Ascending aorta (tissue), 2 donors: ENCODE measurements around the gene PPM1E. TPM values are rescaled to one million over a fixed set of nuclear protein-coding genes. Genes with fewer than 3 reads are reported as not detected.

ENCODE experiments used
- DNase-seq, 2 donors: peaks; one replicate each; pipeline ENCODE4 v3.0.0-alpha.2; 2019; ENCODE audit warnings: low spot score in 2 of 2
- H3K27ac ChIP-seq, 2 donors: fragments of 200-600 bp; sonication (generic); one replicate each; pipeline ENCODE4 v1.5.1; 2016 to 2017; ENCODE audit warnings: mild to moderate bottlenecking in 1 of 2
- H3K27me3 ChIP-seq: fragments of 200-600 bp; sonication (generic); one replicate; pipeline ENCODE4 v1.5.1; 2017
- H3K36me3 ChIP-seq, 2 donors: fragments of 200-600 bp; sonication (generic); one replicate each; pipeline ENCODE4 v1.5.1; 2016
- H3K4me1 ChIP-seq, 2 donors: fragments of 200-600 bp; sonication (generic); one replicate each; pipeline ENCODE4 v1.5.1; 2016 to 2017; ENCODE audit warnings: mild to moderate bottlenecking in 1 of 2
- H3K4me3 ChIP-seq, 2 donors: fragments of 200-600 bp; sonication (generic); one replicate each; pipeline ENCODE4 v1.5.1; 2016 to 2017; ENCODE audit warnings: mild to moderate bottlenecking in 1 of 2
- H3K9me3 ChIP-seq, 2 donors: fragments of 200-600 bp; sonication (generic); one replicate each; pipeline ENCODE4 v1.5.1; 2016
- CTCF ChIP-seq, 3 experiments: fragments of 200-600 bp in 2 of 3; fragments of 450-650 bp in 1 of 3; sonication (generic) in 2 of 3; IDR thresholded peaks; one replicate each; pipeline ENCODE4 v1.5.1; 2016 to 2019; ENCODE audit warnings: antibody characterized with exemption in 3 of 3, mild to moderate bottlenecking in 1 of 3, moderate library complexity in 1 of 3
- intact Hi-C: fragments of 100-400 bp; cut with DNase I; formaldehyde crosslinking; loops from one replicate; pipeline ENCODE4 v1.15.1; 2023
- total RNA-seq: library from RNA; depleted of rRNA; stranded (reverse); fragments of >200 nt; gene quantifications from one replicate; pipeline ENCODE4 v1.1.0, GENCODE V29; 2016

PPM1E gene
- total RNA-seq: 0.11 TPM

GRCh38 chr17:58755577-58756245 lies at the start of gene PPM1E:
Gene PPM1E, plus strand, starts transcription at chr17:58755854.
- H3K4me1 ChIP-seq: peaks cover 0 to 11% of the 10 kb centered on the region in 2 donors
- no peak within 1 kb of the TSS for H3K27ac ChIP-seq
- no peak for DNase-seq
- H3K36me3 ChIP-seq: no peaks in the 10 kb centered on the region
- H3K27me3 ChIP-seq: peaks cover 21% of the 10 kb centered on the region
- TF ChIP-seq CTCF (IDR thresholded peaks at IDR 0.05): no peak
- no peaks in the 10 kb centered on the region for H3K9me3 ChIP-seq
- intact Hi-C loops: no loop called here
- peak within 1 kb of the TSS; percentile 57 to 78 for H3K4me3 ChIP-seq

GRCh38 chr17:58706351-58707140 lies 49.1 kb upstream of the PPM1E start:
- intact Hi-C loops: no loop called here
- H3K4me1 ChIP-seq: no peaks in the 10 kb centered on the region

GRCh38 chr17:58710948-58711552 lies 44.6 kb upstream of the PPM1E start:
- Histone ChIP-seq H3K36me3 (peaks cover 0 to 22% of the 10 kb centered on the region in 2 donors), H3K4me3 (no peak overlapping the region), H3K4me1 (no peaks in the 10 kb centered on the region), H3K9me3 (no peaks in the 10 kb centered on the region), H3K27me3 (no peaks in the 10 kb centered on the region), H3K27ac (no peak overlapping the region)
- intact Hi-C loops: loop anchor here (2.0 kb wide), 1 partner anchor 294 kb away; no protein-coding TSS in a partner anchor
- DNase-seq: no peak
- peak; percentile 27 to 70 (median 44) for TF ChIP-seq CTCF (IDR thresholded peaks at IDR 0.05)

More at GRCh38 chr17:58706351-58707140, 49.1 kb upstream of the PPM1E start:
- Histone ChIP-seq H3K4me3 (no peak overlapping the region), H3K36me3 (peaks cover 0 to 24% of the 10 kb centered on the region in 2 donors), H3K9me3 (no peaks in the 10 kb centered on the region), H3K27me3 (no peaks in the 10 kb centered on the region), H3K27ac (no peak overlapping the region)
- DNase-seq: no peak
- TF ChIP-seq CTCF (IDR thresholded peaks at IDR 0.05): no peak

- peaks cover 12 to 15% of the 10 kb centered on the region in 2 donors for H3K36me3 ChIP-seq
- intact Hi-C loops: no loop called here
- no peak for DNase-seq
- H3K4me3 ChIP-seq: no peak overlapping the region
- H3K27ac ChIP-seq: no peak overlapping the region
- no peaks in the 10 kb centered on the region for H3K4me1 ChIP-seq
- H3K27me3 ChIP-seq: no peaks in the 10 kb centered on the region
- no peak for TF ChIP-seq CTCF (IDR thresholded peaks at IDR 0.05)
- H3K9me3 ChIP-seq: no peaks in the 10 kb centered on the region
Measured at GRCh38 chr17:58722274-58722673, 33.4 kb upstream of the PPM1E start.

- TF ChIP-seq CTCF (IDR thresholded peaks at IDR 0.05): no peak
- intact Hi-C loops: no loop called here
Measured at GRCh38 chr17:58722696-58723095, 33.0 kb upstream of the PPM1E start.

More at GRCh38 chr17:58722696-58723095, 33.0 kb upstream of the PPM1E start:
- H3K9me3 ChIP-seq: no peaks in the 10 kb centered on the region
- H3K4me1 ChIP-seq: no peaks in the 10 kb centered on the region
- no peaks in the 10 kb centered on the region for H3K27me3 ChIP-seq
- no peak for DNase-seq
- H3K36me3 ChIP-seq: peaks cover 12 to 13% of the 10 kb centered on the region in 2 donors
- H3K4me3 ChIP-seq: no peak overlapping the region
- no peak overlapping the region for H3K27ac ChIP-seq
